ENCODE data around the gene TIPARP.

- TF ChIP-seq CHD2 (IDR thresholded peaks at IDR 0.05; ENCODE audit: low read length, partially characterized antibody) (no peak), YY1 (IDR thresholded peaks at IDR 0.05; ENCODE audit: low read depth) (no peak), NRF1 (IDR thresholded peaks at IDR 0.05; ENCODE audit: low read depth, low read length) (no peak), TEAD4 (IDR thresholded peaks at IDR 0.05; ENCODE audit: borderline replicate concordance, insufficient read depth) (no peak), ELF1 (IDR thresholded peaks at IDR 0.05) (no peak)
- TF ChIP-seq, protein P1, sequence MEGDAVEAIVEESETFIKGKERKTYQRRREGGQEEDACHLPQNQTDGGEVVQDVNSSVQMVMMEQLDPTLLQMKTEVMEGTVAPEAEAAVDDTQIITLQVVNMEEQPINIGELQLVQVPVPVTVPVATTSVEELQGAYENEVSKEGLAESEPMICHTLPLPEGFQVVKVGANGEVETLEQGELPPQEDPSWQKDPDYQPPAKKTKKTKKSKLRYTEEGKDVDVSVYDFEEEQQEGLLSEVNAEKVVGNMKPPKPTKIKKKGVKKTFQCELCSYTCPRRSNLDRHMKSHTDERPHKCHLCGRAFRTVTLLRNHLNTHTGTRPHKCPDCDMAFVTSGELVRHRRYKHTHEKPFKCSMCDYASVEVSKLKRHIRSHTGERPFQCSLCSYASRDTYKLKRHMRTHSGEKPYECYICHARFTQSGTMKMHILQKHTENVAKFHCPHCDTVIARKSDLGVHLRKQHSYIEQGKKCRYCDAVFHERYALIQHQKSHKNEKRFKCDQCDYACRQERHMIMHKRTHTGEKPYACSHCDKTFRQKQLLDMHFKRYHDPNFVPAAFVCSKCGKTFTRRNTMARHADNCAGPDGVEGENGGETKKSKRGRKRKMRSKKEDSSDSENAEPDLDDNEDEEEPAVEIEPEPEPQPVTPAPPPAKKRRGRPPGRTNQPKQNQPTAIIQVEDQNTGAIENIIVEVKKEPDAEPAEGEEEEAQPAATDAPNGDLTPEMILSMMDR (IDR thresholded peaks at IDR 0.05), result no peak
- TF ChIP-seq, protein P2, sequence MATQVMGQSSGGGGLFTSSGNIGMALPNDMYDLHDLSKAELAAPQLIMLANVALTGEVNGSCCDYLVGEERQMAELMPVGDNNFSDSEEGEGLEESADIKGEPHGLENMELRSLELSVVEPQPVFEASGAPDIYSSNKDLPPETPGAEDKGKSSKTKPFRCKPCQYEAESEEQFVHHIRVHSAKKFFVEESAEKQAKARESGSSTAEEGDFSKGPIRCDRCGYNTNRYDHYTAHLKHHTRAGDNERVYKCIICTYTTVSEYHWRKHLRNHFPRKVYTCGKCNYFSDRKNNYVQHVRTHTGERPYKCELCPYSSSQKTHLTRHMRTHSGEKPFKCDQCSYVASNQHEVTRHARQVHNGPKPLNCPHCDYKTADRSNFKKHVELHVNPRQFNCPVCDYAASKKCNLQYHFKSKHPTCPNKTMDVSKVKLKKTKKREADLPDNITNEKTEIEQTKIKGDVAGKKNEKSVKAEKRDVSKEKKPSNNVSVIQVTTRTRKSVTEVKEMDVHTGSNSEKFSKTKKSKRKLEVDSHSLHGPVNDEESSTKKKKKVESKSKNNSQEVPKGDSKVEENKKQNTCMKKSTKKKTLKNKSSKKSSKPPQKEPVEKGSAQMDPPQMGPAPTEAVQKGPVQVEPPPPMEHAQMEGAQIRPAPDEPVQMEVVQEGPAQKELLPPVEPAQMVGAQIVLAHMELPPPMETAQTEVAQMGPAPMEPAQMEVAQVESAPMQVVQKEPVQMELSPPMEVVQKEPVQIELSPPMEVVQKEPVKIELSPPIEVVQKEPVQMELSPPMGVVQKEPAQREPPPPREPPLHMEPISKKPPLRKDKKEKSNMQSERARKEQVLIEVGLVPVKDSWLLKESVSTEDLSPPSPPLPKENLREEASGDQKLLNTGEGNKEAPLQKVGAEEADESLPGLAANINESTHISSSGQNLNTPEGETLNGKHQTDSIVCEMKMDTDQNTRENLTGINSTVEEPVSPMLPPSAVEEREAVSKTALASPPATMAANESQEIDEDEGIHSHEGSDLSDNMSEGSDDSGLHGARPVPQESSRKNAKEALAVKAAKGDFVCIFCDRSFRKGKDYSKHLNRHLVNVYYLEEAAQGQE (IDR thresholded peaks at IDR 0.05; ENCODE audit: low read depth, low read length), result no peak
These were observed 41.8 kb upstream of the TIPARP start for GRCh38 chr3:156632601-156633000.

Measured in SK-N-SH (cell line).